ENCODE results near the gene TPCN2.

The TPCN2 gene

GRCh38 chr11:69039501-69039900, 9.2 kb upstream of the TPCN2 start:
- DNase-seq, result no peak

DNA sequence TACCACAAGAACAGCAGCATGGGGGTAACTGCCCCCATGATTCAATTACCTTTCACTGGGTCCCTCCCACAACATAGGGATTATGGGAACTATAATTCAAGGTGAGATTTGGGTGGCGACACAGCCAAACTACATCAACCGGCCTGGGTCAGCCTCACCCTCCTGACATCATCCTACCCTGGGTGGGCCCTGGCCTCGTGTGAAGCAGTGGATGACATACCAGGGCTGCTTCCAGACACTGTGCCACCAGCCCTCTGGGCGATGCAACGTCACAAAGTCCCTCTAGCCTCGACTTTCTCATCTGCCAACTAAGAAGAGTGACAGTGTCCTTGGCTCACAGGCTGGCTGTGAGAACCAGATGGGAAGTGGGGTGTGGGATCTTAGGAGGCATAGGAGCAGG, 8.7 kb upstream of the TPCN2 start:
- DNase-seq, result no peak

GRCh38 chr11:69040581-69041260, 8.0 kb upstream of the TPCN2 start:
- no peak for DNase-seq

- no peak for DNase-seq
Observed at GRCh38 chr11:69041516-69041915, 7.2 kb upstream of the TPCN2 start.

DNA sequence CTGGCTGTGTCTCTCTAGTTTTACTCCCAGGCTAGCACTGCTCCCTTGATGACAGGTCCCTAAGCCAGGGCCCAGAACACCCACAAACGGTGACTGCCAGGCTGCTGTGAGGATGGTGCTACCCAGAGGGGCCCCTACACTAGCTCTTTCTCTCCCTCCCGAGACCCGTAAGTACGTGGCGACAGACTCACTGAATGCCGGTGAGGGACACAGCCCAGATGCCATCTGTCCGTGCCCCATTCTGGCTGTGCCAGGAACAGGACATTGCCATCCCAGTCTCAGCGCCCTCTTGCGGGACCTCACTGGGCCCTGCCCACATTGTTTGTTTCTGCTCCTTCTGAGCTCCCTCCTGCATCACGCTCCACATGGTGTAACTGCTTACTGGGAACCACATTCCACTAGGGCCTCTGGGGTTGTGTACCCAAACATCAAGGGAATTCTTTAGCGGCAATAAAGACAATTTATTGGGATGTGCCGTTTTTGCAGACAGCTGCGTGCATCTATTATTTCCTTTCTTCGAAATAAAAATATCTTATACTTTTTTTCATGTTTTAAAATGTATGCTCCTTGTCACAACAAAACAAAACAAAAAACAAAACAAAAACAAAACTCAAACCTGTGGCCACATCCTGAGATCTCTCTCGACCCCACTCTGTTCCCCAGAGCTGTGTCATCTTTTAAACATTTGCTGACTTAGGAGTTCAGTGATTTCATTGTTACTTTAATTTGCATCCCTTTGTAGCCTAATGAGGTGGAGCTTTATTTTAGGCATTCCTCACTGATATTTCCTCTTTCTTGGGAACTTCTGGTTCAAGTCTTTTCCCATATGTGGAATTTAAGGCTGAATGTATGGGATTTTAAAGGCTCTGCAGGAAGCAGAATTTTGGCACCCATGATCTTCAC, 4.4 kb upstream of the TPCN2 start:
- no peak for DNase-seq

DNA sequence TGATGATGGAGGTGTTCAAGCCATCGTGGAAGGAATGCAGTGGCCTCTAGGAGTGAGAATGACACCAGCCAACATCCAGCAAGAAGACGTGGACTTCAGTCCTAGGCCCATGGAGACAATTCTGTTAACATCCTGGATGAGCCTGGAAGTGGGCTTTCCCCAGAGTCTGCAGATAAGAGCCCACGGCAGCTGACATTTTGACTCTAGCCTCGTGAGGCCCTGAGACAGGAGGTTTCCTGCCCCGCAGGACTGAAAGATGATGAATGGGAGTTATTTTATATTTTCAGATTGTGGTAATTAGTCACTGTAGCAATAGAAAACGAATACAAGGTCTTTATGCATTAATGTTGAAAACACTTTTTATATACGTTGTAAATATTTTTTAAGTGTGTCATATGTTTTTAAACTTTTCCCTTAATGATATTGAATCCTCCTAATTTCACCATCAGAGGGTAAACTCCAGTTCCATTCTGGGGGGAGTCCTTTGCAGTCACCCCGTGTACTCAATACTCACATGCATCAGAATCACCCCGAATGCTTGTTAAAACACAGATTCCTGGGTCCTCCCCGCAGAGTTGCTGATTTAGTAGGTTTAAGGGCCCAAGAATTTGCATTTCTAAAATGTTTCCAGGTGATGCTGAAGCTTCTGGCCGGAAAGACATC, 570 bp upstream of the TPCN2 start:
- no peak for DNase-seq

DNA sequence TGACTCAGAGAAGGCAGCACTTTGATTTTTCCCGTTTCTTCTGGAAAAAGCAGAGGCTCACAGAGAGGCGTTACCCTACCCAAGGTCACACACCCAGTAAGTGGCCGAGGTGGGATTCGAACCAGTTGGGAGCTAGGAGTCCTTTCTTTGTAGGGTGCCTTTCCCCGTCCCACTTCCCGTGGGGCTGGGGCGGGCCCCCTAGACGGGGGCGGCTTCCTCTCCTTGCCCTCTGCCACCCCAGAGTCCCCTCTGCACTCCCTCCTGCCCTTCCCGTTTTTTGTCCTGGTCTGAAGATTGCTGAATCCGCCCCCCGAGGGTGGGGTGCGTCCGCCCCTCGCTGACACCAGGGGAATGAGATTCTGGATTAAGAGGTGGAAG, 747 bp downstream of the TPCN2 start:
- DNase-seq, result no peak

DNA sequence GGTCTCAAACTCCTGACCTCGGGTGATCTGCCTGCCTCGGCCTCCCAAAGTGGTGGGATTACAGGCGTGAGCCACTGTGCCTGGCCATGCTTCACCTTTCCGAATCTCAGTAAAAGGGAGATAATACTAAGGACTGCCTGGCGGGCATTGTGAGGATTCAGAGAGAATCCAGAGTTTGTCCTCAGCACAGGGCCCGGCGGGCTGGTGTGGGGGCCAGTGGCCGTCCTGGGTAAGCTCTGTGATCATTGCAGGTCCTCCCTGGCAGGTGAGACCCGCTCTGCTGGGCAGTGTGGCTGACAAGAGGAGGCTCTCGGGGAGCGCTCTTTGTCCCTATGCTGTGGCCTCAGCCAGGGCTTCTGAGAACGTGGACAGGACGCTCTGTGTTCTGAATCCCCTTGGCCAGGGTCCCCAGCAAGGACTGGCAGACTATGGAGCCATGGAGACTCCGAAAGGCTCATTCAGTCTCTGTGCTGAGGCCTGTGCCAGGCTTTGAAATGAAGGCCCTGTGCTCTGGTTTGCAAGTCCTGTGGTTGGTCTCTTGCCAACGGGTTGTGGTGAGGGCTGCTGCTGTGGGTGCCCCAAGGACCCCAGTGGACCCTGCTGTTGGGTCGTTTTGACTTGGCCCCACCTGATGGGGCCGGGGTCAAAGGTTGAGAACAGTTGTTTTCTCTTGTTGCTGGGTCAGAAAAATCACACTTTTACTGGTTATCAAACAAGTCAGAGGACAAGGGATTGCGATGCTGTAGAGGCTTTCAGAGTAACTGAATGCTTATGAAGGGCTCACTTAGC, 2.1 kb downstream of the TPCN2 start:
- no peak for DNase-seq

GRCh38 chr11:69051381-69052342, 2.9 kb downstream of the TPCN2 start:
- DNase-seq, result no peak

GRCh38 chr11:69052343-69053168, 3.8 kb downstream of the TPCN2 start:
- no peak for DNase-seq

DNA sequence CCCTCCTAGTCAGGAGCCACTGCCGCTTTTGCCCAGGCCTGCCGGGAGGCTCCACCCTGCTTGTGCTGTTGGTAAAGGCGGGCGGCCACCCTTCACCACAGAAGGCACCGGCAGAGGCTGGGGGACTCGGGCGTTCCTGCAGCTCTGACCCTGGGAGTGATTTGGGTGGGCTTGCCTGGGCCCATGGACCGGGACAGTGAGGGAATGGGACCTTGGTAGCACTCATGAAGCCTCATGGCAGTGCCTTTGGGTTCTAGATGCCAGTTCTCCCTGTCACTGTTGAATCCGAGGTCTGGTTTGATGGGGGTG, 4.4 kb downstream of the TPCN2 start:
- no peak for DNase-seq

GRCh38 chr11:69053546-69054396, 5.0 kb downstream of the TPCN2 start:
- no peak for DNase-seq

DNA sequence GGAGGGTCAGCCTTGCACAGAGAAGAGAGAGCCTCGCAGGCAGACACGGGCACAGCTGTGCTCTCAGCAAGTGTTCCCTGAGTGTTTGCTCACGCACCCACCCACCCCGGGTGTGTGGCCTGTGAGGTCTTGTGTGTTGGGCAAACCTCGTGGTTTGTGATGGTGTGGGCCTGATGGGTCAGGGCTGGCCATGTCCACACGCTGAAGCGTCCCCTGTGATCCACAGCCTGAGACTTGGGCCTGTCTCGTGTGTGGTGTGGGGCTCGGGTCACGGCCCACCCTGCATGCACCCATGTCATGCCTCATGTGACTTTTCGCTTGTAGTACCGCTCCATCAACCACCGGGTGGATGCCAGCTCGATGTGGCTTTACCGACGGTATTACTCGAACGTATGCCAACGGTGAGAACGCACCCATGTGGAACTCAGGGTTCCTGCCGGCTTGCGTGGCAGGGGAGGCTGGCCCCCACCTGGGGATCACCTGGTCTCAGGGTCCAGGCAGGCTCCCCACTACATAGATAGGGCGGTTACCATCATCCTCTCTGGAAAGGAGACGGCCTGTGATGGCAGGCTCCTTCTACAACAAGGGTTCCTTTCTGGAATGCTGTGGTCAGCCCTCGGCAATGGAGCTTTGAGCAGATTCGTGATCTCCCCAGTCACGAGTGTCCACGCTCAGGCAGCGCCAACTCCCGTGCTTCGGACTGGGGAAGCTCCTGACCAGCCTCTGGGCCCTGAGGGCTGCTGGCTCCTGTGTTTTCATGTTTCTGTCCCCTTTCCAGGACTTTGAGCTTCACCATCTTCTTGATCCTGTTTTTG, 5.9 kb downstream of the TPCN2 start:
- no peak for DNase-seq

- no peak for DNase-seq
Observed at GRCh38 chr11:69055212-69055586, 6.5 kb downstream of the TPCN2 start.

DNA sequence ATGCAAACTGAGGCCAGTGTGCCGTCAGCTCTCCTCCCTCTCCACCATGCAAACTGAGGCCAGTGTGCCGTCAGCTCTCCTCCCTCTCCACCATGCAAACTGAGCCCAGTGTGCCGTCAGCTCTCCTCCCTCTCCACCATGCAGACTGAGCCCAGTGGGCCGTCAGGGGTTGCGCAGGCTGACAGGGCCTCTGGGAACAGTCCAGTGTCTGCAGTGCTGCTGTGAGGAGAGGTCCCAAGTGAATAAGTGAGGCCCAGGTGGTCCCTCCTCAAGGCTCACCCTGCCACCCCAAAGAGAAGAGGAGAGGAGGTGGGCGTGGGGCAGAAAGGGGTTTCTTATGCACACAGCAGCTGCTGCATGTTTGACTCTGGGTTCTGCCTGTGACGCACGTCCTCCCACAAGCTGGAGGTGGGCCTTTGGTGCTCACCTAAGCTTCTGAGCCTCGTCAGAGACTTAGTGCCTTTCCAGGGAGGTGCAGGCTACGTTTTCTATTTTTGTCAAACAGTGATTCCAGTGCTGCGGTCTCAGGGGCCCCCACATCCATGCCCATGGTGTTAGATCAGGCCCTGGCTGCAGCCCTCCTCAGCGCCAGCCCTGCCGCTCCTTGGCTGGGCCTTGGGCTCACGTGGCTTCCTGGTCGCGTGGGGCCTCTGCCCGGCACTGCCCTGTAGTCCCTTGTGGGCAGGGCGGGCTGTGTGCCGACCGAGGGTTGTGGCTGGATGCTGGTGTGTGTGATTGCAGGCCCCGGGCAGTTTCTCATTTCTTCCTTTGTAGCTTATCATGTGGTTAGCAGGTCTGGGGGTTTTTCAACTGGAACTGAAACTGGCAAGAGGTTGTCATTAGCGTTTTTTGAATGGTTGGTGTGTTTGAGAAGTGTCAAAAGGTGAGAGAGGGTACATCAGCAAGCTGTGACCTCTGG, 7.1 kb downstream of the TPCN2 start:
- DNase-seq, result no peak

DNA sequence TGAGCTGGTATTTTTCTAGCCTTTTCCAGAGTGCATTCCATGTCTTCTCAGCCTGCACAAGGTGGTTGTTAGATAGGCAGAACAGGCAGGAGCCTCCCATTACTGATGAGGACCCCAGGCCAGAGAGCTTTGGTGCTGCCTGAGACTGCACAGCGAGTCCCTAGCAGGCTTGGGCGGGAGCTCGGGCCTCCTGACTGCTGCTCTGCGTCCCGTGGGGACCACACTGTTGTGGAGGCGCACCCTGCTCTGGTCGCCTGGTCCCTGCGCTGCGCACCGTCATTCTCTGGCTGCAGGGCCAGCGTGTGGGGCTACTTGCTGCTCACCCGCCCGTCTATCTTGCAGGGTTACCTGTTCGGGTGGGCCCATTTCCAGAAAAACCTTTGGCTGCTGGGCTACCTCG, 8.5 kb downstream of the TPCN2 start:
- no peak for DNase-seq

DNA sequence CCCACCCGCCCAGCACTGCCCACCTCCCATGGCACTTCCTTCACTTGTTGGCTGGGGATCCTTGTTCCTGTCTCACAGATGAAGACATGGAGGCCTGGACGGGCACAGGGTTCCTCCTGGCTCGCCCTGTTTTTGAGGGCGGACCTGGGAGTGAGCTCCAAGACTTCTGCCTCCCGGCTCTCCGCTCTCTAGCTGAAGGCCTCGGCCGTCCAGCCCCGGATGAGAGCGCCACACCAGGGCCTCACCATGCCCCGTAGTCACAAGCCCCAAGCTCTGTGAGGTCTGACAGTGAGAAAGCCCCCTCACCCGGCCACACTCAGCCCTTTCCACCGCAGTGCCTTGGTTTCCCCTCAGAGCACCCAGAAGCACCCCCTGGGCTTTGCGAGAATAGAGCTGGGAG, 9.1 kb downstream of the TPCN2 start:
- DNase-seq, result no peak

All from NCI-H187 (cell line).